ENCODE data around the gene SEC23A. TPM values are rescaled to one million over a fixed set of nuclear protein-coding genes. Genes with fewer than 3 reads are reported as not detected.

The SEC23A gene
- polyA plus RNA-seq, 2 of the 4 experiments (the other 2 are of a cell fraction) = 96.4 to 176 TPM

DNA sequence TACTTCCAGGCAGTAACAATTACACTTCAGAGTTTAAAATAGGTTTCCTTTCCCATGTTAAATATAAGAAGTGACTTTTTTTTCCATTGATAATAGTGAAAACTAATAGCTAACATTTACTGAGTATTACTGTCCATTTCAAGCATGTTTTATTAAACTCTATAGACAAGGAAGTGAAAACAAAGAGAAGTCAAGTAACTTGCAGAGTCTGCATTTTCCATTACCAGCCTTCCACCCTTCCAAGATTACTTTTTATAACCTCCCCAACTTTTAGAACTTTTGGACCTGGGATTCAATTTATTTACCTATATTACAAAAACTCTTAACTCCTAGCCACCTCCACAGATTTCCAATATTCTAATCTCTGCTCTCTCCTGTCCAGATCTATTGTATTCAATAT lies 67.7 kb downstream of the SEC23A start:
- FAIRE-seq (no peak), DNase-seq (ENCODE audit: low read depth in 1 of 2, low spot score in 1 of 2) (no peak), ATAC-seq (no peak)
- Histone ChIP-seq H3K4me1 (no peaks in the 10 kb centered on the region), H3K27ac (no peak overlapping the region), H3K4me3 (no peak overlapping the region), H3K4me2 (no peak overlapping the region), H3K9me3 (no peaks in the 10 kb centered on the region)
- TF ChIP-seq FOSB (CRISPR knock-in tag; IDR thresholded peaks at IDR 0.05) = no peak
- TF ChIP-seq CTCF (IDR thresholded peaks at IDR 0.05) = no peak
- no peak for TF ChIP-seq MAFK (IDR thresholded peaks at IDR 0.05; ENCODE audit: partially characterized antibody)
- TF ChIP-seq, protein P1, sequence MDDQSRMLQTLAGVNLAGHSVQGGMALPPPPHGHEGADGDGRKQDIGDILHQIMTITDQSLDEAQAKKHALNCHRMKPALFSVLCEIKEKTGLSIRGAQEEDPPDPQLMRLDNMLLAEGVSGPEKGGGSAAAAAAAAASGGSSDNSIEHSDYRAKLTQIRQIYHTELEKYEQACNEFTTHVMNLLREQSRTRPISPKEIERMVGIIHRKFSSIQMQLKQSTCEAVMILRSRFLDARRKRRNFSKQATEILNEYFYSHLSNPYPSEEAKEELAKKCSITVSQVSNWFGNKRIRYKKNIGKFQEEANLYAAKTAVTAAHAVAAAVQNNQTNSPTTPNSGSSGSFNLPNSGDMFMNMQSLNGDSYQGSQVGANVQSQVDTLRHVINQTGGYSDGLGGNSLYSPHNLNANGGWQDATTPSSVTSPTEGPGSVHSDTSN (IDR thresholded peaks at IDR 0.05) = no peak
- no peak for TF ChIP-seq HOXA7 (CRISPR knock-in tag; IDR thresholded peaks at IDR 0.05)
- TF ChIP-seq PHF8 (IDR thresholded peaks at IDR 0.05; ENCODE audit: borderline replicate concordance, low read depth) = no peak
- no peak for TF ChIP-seq MAZ (IDR thresholded peaks at IDR 0.05; ENCODE audit: borderline replicate concordance, low read depth, low read length)
- no peak for TF ChIP-seq EHF (CRISPR knock-in tag; IDR thresholded peaks at IDR 0.05)
- TF ChIP-seq, protein P2, sequence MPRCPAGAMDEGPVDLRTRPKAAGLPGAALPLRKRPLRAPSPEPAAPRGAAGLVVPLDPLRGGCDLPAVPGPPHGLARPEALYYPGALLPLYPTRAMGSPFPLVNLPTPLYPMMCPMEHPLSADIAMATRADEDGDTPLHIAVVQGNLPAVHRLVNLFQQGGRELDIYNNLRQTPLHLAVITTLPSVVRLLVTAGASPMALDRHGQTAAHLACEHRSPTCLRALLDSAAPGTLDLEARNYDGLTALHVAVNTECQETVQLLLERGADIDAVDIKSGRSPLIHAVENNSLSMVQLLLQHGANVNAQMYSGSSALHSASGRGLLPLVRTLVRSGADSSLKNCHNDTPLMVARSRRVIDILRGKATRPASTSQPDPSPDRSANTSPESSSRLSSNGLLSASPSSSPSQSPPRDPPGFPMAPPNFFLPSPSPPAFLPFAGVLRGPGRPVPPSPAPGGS (IDR thresholded peaks at IDR 0.05) = no peak
- TF ChIP-seq, protein P3, sequence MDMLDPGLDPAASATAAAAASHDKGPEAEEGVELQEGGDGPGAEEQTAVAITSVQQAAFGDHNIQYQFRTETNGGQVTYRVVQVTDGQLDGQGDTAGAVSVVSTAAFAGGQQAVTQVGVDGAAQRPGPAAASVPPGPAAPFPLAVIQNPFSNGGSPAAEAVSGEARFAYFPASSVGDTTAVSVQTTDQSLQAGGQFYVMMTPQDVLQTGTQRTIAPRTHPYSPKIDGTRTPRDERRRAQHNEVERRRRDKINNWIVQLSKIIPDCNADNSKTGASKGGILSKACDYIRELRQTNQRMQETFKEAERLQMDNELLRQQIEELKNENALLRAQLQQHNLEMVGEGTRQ (IDR thresholded peaks at IDR 0.05) = no peak
- no peak for TF ChIP-seq ESRRA (IDR thresholded peaks at IDR 0.05; ENCODE audit: borderline replicate concordance, low read length)
- no peak for TF ChIP-seq NFE2L2 (conservative IDR thresholded peaks at IDR 0.05; ENCODE audit: low read length)
- TF ChIP-seq, protein P4, sequence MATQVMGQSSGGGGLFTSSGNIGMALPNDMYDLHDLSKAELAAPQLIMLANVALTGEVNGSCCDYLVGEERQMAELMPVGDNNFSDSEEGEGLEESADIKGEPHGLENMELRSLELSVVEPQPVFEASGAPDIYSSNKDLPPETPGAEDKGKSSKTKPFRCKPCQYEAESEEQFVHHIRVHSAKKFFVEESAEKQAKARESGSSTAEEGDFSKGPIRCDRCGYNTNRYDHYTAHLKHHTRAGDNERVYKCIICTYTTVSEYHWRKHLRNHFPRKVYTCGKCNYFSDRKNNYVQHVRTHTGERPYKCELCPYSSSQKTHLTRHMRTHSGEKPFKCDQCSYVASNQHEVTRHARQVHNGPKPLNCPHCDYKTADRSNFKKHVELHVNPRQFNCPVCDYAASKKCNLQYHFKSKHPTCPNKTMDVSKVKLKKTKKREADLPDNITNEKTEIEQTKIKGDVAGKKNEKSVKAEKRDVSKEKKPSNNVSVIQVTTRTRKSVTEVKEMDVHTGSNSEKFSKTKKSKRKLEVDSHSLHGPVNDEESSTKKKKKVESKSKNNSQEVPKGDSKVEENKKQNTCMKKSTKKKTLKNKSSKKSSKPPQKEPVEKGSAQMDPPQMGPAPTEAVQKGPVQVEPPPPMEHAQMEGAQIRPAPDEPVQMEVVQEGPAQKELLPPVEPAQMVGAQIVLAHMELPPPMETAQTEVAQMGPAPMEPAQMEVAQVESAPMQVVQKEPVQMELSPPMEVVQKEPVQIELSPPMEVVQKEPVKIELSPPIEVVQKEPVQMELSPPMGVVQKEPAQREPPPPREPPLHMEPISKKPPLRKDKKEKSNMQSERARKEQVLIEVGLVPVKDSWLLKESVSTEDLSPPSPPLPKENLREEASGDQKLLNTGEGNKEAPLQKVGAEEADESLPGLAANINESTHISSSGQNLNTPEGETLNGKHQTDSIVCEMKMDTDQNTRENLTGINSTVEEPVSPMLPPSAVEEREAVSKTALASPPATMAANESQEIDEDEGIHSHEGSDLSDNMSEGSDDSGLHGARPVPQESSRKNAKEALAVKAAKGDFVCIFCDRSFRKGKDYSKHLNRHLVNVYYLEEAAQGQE (IDR thresholded peaks at IDR 0.05) = no peak
- ChIA-PET CTCF (interaction anchor here (1.1 to 1.5 kb wide), 7 partner anchors 7 to 379 kb away, joined by 3 to 6 read pairs (median 3); no protein-coding TSS in a partner anchor), POLR2A (no interaction called here)

DNA sequence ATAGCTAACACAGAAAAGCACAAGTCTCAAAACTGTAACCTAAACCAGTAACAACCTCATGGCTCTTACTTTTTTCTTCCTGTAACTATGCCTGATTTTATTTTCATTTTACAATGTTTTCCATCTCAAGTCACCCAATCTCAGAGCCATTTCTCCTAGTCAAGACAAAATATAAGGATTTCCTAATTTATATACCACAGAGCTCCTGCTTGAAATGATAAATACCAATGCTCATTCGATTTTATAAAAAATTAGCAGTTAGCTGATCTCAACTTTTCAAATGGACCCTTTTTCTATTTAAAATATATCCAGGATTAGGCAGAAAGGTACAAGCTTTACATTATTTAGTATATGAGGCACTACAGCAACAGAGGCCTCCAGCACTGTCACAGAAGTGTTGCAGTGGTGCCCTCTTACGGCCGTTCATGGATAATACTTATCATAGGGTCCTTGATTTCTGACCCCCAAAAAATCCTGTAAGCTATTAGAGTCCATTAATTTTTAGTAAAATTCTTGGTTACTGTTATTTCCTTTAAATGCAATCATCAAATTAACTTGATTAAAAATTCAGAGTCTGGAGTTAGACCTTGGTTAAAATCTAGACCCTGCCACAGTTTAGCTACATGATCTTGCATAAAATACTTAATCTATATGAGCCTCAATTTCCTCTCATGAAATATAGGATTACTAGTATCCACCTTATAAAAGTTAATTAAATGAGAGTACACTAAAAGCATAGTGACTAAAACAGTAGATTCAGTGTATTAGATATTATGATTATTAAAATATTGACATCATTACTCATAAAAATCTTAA lies 68.3 kb downstream of the SEC23A start:
- H3K27ac ChIP-seq = no peak overlapping the region
- FAIRE-seq (no peak), DNase-seq (ENCODE audit: low read depth in 1 of 2, low spot score in 1 of 2) (peak; percentile 13 to 22), ATAC-seq (peak; percentile 68 to 81; a peak in 3 of 6 replicates)
- no peak overlapping the region for H3K4me2 ChIP-seq
- TF ChIP-seq CTCF (IDR thresholded peaks at IDR 0.05) (peak; percentile 50), CHD4 (IDR thresholded peaks at IDR 0.05; ENCODE audit: borderline replicate concordance) (no peak), RAD21 (conservative IDR thresholded peaks at IDR 0.05 in 1 of 2, IDR thresholded peaks at IDR 0.05 in 1 of 2) (0 out of 5 replicates have a peak, but pooled peaks have one; percentile 19), POLR2A (IDR thresholded peaks at IDR 0.05; ENCODE audit: low read length) (no peak)
- POLR2A ChIA-PET = no interaction called here
- 41% methylated on average over 3 of the region's 3 CpGs for whole genome bisulfite sequencing (ENCODE audit: missing lambda C conversion rate)
- H3K4me1 ChIP-seq = no peaks in the 10 kb centered on the region
- CTCF ChIA-PET = interaction anchor here (0.7 to 1.5 kb wide), 11 partner anchors 8 to 1132 kb away, joined by 3 to 10 read pairs (median 4); no protein-coding TSS in a partner anchor
- H3K4me3 ChIP-seq = no peak overlapping the region
- no peaks in the 10 kb centered on the region for H3K9me3 ChIP-seq

All from A549 (cell line).